HEK293T (cell line): ENCODE results near the gene ADGRE3.

Source experiments
- CTBP1 ChIP-seq: fragments of 450-650 bp; IDR thresholded peaks from 2 replicates; pipeline ENCODE4 v1.6.1; 2016; ENCODE audit warnings: borderline replicate concordance
- ELF4 ChIP-seq: fragments of 450-650 bp; IDR thresholded peaks from 2 replicates; pipeline ENCODE4 v1.6.1; 2017; ENCODE audit warnings: antibody characterized with exemption
- FOXA1 ChIP-seq: fragments of 450-650 bp; IDR thresholded peaks from 2 replicates; pipeline ENCODE4 v1.6.1; 2016; ENCODE audit warnings: mild to moderate bottlenecking
- FOXK2 ChIP-seq: fragments of 450-650 bp; IDR thresholded peaks from 2 replicates; pipeline ENCODE4 v1.6.1; 2016; ENCODE audit warnings: mild to moderate bottlenecking
- FOXM1 ChIP-seq: fragments of 450-650 bp; IDR thresholded peaks from 2 replicates; pipeline ENCODE4 v1.6.1; 2017; ENCODE audit warnings: mild to moderate bottlenecking, borderline replicate concordance
- HDGF ChIP-seq: fragments of 450-650 bp; IDR thresholded peaks from 2 replicates; pipeline ENCODE4 v1.6.1; 2017; ENCODE audit warnings: antibody characterized with exemption, borderline replicate concordance
- SP1 ChIP-seq: fragments of 450-650 bp; IDR thresholded peaks from 2 replicates; pipeline ENCODE4 v1.6.1; 2017
- ZNF384 ChIP-seq: fragments of 450-650 bp; IDR thresholded peaks from 2 replicates; pipeline ENCODE4 v1.6.1; 2016
- TF ChIP-seq, protein P1 (sequence below): fragments of 450-650 bp; IDR thresholded peaks from 2 replicates; pipeline ENCODE4 v1.6.1; 2016

DNA sequence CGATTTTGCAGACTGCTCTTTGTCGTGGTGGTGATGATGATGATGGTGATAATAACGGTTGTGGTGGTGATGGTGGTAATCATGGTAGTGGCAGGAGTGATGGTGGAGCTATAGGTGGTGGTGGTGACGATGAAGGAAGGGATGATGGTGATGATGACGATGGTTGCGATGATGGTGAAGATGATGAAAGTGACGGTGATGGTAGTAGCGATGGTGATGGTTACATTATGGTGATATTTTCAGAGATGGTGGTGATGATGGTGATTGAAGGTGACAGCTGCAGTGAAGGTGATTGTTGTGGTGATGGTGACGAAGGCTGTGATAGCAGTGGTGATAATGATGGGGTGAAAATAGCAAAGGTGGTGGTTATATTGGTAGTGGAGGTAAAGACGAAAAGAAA, 2.1 kb upstream of the ADGRE3 start:
- TF ChIP-seq ELF4: no peak
- TF ChIP-seq FOXA1: no peak
- TF ChIP-seq ZNF384: no peak
- no peak for TF ChIP-seq FOXK2
- no peak for TF ChIP-seq FOXM1
- TF ChIP-seq SP1: no peak
- no peak for TF ChIP-seq HDGF
- TF ChIP-seq, protein P1, sequence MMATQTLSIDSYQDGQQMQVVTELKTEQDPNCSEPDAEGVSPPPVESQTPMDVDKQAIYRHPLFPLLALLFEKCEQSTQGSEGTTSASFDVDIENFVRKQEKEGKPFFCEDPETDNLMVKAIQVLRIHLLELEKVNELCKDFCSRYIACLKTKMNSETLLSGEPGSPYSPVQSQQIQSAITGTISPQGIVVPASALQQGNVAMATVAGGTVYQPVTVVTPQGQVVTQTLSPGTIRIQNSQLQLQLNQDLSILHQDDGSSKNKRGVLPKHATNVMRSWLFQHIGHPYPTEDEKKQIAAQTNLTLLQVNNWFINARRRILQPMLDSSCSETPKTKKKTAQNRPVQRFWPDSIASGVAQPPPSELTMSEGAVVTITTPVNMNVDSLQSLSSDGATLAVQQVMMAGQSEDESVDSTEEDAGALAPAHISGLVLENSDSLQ: no peak
- no peak for TF ChIP-seq CTBP1
